Stimulated activated CD4-positive, alpha-beta T cell treated with anti-CD3 and anti-CD28 coated beads, Interleukin-2, amount 100 ng/mL, for 48 hours (primary cell): Measurements from ENCODE around the gene ANO9.
"Not testable (repeated sequence)": the region's sequence is repeated elsewhere in the genome, so short reads cannot be mapped to it uniquely, and the experiment has no call there.

Experiments
- DNase-seq, 2 donors: peaks; one replicate each; pipeline ENCODE4 v3.0.0-alpha.2; 2020

The ANO9 gene

GRCh38 chr11:398826-399225 is 43.0 kb downstream of the ANO9 start:
- no peak for DNase-seq

DNA sequence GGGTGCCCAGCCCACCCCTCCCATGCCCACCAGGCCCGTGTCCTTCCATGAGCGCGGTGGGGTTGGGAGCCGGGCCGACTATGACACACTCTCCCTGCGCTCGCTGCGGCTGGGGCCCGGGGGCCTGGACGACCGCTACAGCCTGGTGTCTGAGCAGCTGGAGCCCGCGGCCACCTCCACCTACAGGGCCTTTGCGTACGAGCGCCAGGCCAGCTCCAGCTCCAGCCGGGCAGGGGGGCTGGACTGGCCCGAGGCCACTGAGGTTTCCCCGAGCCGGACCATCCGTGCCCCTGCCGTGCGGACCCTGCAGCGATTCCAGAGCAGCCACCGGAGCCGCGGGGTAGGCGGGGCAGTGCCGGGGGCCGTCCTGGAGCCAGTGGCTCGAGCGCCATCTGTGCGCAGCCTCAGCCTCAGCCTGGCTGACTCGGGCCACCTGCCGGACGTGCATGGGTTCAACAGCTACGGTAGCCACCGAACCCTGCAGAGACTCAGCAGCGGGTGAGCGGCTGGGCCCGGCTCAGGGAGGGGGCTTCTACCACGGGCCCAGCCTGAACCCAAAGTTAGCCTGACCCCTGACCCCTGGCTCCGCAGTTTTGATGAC is 44.8 kb downstream of the ANO9 start:
- no peak for DNase-seq

GRCh38 chr11:396511-396947 is 45.3 kb downstream of the ANO9 start:
- DNase-seq, result no peak

GRCh38 chr11:395866-396265 is 45.9 kb downstream of the ANO9 start:
- DNase-seq, result no peak

DNA sequence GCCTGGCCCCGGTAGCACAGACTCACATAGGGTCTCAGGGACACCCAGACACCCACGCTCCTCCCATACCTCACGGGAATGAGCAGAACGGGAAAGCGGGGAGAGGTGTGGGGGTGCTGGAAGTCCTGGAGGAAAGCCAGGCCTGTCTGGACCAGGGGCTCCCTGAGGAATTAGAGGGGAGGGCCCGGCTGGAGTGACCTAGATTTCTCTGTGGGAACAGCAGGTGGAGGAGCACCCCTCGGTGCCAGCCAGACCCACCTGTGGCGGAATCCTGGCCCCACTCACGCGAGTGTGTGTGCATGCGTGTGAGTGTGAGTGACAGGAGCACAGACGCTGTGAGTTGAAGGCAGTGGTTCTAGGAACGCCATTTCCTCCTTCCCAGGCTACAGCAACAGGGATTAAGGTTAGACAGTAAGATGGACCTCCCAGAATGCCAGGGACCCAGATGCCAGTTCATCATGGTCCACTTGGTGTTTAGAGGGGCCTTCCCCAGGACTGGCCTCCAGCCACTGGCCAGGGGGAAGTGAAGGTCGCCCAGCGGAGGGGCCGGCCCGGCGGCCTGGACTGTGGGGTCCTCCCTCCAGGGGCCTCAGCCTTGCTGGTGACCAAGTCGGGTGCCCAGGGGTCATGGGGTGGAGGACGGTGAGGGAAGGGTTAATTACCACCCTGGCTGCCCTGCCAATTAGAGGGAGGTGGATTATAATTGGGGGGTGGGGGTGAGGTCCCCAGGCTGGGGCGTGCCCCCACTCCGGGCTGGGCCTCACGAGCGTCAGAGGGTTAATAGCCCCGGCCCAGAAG is 46.8 kb downstream of the ANO9 start:
- no peak for DNase-seq

DNA sequence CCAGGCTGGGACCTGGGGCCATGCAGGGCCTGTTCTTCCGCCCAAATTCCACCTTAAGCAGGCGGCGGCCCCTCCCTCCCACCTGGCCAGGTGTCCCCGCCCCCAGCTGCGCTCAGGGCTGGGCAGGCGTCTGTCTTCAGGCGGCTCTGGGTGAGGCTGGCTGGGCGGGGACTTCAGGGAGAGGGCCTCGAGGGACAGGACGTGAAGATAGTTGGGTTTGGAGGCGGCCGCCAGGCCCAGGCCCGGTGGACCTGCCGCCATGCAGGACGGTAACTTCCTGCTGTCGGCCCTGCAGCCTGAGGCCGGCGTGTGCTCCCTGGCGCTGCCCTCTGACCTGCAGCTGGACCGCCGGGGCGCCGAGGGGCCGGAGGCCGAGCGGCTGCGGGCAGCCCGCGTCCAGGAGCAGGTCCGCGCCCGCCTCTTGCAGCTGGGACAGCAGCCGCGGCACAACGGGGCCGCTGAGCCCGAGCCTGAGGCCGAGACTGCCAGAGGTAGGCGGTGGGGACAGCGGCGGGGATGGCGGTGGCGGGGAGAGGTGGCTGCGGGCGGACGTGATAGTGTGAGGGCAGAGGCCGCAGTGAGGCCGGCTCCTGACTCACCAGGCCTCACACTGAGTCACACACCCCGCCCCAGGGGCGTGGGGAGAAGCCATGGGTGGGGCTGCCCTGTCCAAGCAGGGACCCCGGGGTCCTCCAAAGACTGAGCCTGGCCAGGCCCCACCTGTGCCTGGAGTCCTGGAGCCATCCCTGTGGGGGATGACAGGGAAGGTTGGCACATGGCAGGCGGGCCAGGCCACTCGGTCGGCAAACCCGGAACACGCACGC is 47.6 kb downstream of the ANO9 start, which contains the start of gene PKP3:
Gene PKP3 (plus strand): TSS at position 176 of the 824 bp plus-strand sequence. CDS start 84 bp downstream, at position 260.
- DNase-seq, result no peak

DNA sequence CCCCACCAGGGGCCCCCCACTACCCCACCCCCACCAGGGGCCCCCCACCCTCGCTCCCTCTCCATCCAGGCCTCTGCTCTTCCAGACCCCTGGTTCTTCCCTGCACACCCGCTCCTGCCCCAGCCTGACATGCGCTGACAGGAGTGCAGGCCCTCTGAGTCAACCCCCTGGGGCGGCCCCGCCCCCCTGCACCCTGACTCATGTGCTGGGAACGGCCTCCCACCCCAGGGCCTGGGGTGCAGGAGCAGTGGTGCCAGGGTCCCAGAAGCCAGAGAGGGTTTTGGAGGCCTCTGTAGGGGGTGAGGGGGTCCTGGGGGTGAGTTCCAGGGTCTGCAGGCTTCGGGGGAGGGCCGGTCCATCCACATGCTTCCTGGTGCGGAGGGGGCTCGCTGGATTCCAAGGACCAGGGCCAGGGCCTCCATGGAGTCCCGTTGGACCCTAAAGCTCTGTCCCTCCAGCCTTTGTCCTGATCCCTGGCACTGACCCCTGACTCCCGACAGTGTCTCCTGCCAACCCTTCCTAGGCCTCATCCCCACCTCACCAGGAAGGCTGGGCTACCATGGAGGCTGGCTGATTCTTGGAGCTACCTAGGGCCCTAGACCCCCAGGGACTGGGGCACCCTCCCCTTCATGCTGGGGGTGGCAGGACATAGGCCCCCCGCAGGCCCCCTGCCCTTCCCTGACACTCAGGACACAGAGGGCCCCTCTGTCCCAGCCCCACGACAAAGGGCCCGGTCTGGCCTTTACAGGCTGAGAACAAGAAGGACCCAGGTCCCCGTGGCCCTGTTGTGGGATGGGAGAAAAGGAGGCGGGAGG is 48.4 kb downstream of the ANO9 start:
- no peak for DNase-seq

DNA sequence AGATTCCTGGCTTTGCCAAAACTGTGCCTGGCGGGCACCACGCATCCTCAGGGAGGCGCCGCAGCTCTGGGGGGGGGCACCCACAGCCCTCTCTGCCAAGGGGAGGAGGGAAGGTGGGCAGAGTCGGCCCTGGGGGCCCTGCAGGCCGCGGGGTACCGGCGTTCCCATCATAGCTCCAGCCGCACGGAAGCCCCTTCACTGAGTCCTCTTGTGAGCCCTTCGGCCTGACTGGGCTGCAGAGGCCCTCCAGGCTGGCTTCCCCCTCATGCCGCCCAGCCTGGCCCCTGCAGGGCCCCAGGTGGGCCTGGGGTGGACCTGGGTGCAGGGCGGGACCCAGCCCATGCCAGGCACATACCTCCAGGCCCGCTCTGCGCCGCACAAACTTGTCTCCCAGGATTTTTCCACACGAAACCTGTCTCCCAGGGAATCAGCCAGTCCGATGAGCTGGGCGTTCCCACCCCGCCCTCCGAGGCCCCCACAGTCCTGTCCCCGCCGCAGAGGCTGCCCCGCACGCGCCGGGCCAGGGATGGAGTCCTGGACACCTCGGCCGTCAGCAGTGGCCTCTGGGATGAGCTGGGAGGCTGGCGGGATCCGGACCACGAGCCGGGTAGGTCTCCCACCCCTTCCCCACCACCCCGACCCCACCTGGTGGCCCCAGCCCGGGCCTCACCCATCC is 49.6 kb downstream of the ANO9 start:
- no peak for DNase-seq

- DNase-seq, result no peak
Measured at GRCh38 chr11:391117-392017, 50.4 kb downstream of the ANO9 start.

GRCh38 chr11:390175-390574 is 51.6 kb downstream of the ANO9 start:
- DNase-seq, result no peak

DNA sequence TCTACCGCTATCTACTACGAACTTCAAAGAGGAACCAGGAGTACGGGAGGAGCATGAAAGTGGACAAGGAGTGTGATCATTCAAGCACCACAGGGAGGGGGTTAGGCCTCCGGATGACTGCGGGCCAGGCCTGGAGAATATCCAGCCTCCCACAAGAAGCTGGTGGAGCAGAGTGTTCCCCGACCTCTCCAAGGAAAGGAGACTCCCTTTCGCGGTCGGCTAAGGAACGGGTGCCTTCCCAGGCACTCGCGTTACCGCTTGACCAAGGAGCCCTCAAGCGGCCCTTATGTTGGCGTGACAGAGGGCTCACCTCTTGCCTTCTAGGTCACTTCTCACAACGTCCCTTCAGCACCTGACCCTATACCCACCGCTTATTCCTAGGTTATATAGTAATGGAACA is 52.4 kb downstream of the ANO9 start:
- DNase-seq, result not testable (repeated sequence)

DNA sequence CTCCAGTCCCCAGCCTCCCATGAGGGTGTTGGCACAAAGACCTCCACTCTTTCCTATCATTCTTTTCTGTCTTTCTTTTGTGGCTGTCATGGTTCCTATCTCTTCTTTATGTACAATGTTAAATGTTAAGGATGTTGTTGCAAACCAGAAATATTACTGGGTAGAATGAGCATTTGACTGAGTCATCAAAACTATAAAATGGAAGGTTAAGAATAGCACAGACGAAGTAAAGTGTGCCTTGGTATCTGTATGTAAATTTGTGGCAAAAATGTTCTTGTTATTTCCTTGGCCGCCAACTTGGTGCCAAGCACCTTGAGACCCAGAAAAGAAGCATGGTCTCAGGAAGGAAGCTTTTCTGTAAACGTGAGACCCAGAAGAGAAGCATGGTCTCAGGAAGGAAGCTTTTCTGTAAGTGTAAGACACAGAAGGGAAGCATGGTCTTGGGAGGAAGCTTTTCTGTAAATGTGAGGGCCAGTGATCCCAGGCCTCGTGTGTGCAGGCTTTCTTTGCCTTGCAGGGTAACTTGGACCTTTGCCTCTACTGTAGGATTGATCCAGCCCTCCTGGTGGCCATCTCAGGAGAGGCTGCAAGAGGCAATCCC is 54.5 kb downstream of the ANO9 start:
- no peak for DNase-seq

- no peak for DNase-seq
Measured at GRCh38 chr11:386483-386882, 55.3 kb downstream of the ANO9 start.

GRCh38 chr11:385594-386351 is 56.0 kb downstream of the ANO9 start:
- DNase-seq, result no peak

GRCh38 chr11:384511-384910 is 57.3 kb downstream of the ANO9 start:
- no peak for DNase-seq

- no peak for DNase-seq
Measured at GRCh38 chr11:383431-383830, 58.4 kb downstream of the ANO9 start.

GRCh38 chr11:382081-382629 is 59.7 kb downstream of the ANO9 start:
- no peak for DNase-seq

- no peak for DNase-seq
Measured at GRCh38 chr11:381501-382072, 60.2 kb downstream of the ANO9 start.

DNA sequence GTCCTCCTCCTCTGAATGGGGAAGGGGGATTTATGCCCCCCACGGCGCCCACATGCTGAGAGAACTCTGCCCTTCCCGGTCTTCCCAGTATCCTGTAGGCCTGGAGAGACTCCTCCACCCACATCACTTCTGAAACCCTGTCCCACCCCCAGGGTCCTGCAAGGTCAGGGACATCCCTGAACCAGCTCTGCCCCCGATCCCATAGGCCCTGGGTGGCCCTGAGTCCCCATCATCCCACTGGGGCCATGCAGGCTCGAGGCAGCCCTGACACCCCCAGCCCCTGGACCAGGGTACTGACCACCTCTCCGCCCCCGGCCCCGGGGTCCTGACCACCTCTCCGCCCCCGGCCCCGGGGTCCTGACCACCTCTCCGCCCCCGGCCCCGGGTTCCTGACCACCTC is 60.8 kb downstream of the ANO9 start:
- no peak for DNase-seq
